TTC549 (cell line): ENCODE results near the gene ANGPTL8.

Source experiments
- FAIRE-seq: peaks from 2 replicates; lab custom pipeline; 2012; peaks lifted over from hg19 to GRCh38; lab: Jason Lieb, UNC

ANGPTL8 gene

GRCh38 chr19:11203194-11204075 lies 36.0 kb upstream of the ANGPTL8 start:
- no peak for FAIRE-seq

- no peak for FAIRE-seq
Observed at GRCh38 chr19:11204076-11204602, 35.3 kb upstream of the ANGPTL8 start.

- FAIRE-seq = no peak
Observed at GRCh38 chr19:11204943-11205349, 34.5 kb upstream of the ANGPTL8 start.

GRCh38 chr19:11205939-11206570 lies 33.4 kb upstream of the ANGPTL8 start:
- no peak for FAIRE-seq

- FAIRE-seq = no peak
Observed at GRCh38 chr19:11208561-11209471, 30.6 kb upstream of the ANGPTL8 start.

GRCh38 chr19:11209839-11210655 lies 29.4 kb upstream of the ANGPTL8 start:
- FAIRE-seq = no peak

GRCh38 chr19:11210656-11210928 lies 28.8 kb upstream of the ANGPTL8 start:
- FAIRE-seq = no peak

- FAIRE-seq = no peak
Observed at GRCh38 chr19:11214387-11214786, 25.0 kb upstream of the ANGPTL8 start.

- FAIRE-seq = no peak
Observed at GRCh38 chr19:11221082-11221598, 18.3 kb upstream of the ANGPTL8 start.

- no peak for FAIRE-seq
Observed at GRCh38 chr19:11223200-11223599, 16.2 kb upstream of the ANGPTL8 start.

GRCh38 chr19:11224429-11224828 lies 15.0 kb upstream of the ANGPTL8 start:
- FAIRE-seq = no peak

- no peak for FAIRE-seq
Observed at GRCh38 chr19:11225172-11225571, 14.2 kb upstream of the ANGPTL8 start.

GRCh38 chr19:11225815-11226214 lies 13.6 kb upstream of the ANGPTL8 start:
- FAIRE-seq = no peak

- FAIRE-seq = no peak
Observed at GRCh38 chr19:11226716-11227166, 12.7 kb upstream of the ANGPTL8 start.

- no peak for FAIRE-seq
Observed at GRCh38 chr19:11227195-11227886, 12.1 kb upstream of the ANGPTL8 start.

- no peak for FAIRE-seq
Observed at GRCh38 chr19:11230621-11231386, 8.6 kb upstream of the ANGPTL8 start.

GRCh38 chr19:11232555-11232954 lies 6.9 kb upstream of the ANGPTL8 start:
- no peak for FAIRE-seq

- no peak for FAIRE-seq
Observed at GRCh38 chr19:11233073-11233472, 6.3 kb upstream of the ANGPTL8 start.

GRCh38 chr19:11234486-11235075 lies 4.8 kb upstream of the ANGPTL8 start:
- no peak for FAIRE-seq
